Measurements from ENCODE around the gene PRPF8. TPM values are rescaled to one million over a fixed set of nuclear protein-coding genes. Genes with fewer than 3 reads are reported as not detected.

Gene PRPF8
- total and polyA plus RNA-seq, 2 donors (not counting 1 experiment from before 2014, with no cell fraction given), result 177 to 423 TPM

DNA sequence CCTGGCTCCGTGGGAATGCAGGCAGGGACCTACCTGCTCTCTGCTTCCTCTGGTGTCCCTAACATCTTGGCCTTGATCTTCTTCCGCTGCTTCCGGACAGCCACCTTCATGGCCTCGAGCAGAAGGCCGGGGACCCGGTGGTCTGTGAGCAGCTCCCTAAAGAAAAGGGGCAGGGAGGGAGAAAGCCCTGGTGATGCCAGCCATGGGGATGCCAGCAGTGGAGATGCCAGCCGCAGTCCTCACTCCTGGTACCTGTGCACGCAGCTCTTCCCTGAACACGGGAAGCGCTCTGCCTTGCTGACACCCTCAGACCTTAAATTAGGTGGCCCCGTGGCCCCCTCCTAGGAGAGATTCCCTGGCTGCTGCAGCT lies 36.9 kb downstream of the PRPF8 start:
- no peaks in the 10 kb centered on the region for H3K79me2 ChIP-seq (ENCODE audit: control insufficient read depth, insufficient read depth, low read length)
- peak overlapping the region in 1 of 5 experiments; percentile 51 for H3K4me3 ChIP-seq (ENCODE audit: control extremely low read depth in 1 of 5, extremely low read depth in 1 of 5, insufficient read depth in 1 of 5, low read depth in 2 of 5, low read length in 4 of 5)
- DNase-seq (no peak), ATAC-seq (ENCODE audit: low read depth) (no peak)
- H3K27ac ChIP-seq (ENCODE audit: low read length in 2 of 2), result no peak overlapping the region
- WGBS (ENCODE audit: insufficient coverage), result 70% methylated on average over 8 of the region's 11 CpGs
- H3K9me3 ChIP-seq (ENCODE audit: control extremely low read depth in 1 of 3, control insufficient read depth in 2 of 3, insufficient read depth in 1 of 3, low read length in 2 of 3), result peaks cover 0 to 2% (median 0%) of the 10 kb centered on the region in 3 donors
- POLR2A ChIA-PET, result interaction anchor here (0.6 to 4.1 kb wide), 5 partner anchors 19 to 85 kb away, joined by 3 to 77 read pairs (median 7); partner anchors contain the start of genes PITPNA and SLC43A2
- peaks cover 19% of the 10 kb centered on the region for H4K20me1 ChIP-seq (ENCODE audit: control insufficient read depth, insufficient read depth, low read length, poor library complexity, severe bottlenecking)
- peak overlapping the region; percentile 88 for H2AFZ ChIP-seq (ENCODE audit: insufficient read depth, low read depth, low read length, poor library complexity, severe bottlenecking)
- TF ChIP-seq, protein P1, sequence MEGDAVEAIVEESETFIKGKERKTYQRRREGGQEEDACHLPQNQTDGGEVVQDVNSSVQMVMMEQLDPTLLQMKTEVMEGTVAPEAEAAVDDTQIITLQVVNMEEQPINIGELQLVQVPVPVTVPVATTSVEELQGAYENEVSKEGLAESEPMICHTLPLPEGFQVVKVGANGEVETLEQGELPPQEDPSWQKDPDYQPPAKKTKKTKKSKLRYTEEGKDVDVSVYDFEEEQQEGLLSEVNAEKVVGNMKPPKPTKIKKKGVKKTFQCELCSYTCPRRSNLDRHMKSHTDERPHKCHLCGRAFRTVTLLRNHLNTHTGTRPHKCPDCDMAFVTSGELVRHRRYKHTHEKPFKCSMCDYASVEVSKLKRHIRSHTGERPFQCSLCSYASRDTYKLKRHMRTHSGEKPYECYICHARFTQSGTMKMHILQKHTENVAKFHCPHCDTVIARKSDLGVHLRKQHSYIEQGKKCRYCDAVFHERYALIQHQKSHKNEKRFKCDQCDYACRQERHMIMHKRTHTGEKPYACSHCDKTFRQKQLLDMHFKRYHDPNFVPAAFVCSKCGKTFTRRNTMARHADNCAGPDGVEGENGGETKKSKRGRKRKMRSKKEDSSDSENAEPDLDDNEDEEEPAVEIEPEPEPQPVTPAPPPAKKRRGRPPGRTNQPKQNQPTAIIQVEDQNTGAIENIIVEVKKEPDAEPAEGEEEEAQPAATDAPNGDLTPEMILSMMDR (IDR thresholded peaks at IDR 0.05), result no peak
- no peak for TF ChIP-seq EZH2 (IDR thresholded peaks at IDR 0.05; ENCODE audit: borderline replicate concordance, insufficient read depth, low read depth, low read length, poor library complexity, severe bottlenecking)
- Mint-ChIP-seq H3K4me1 (peaks cover 33% of the 10 kb centered on the region), H3K27me3 (no peaks in the 10 kb centered on the region), H3K4me3 (peak overlapping the region; percentile 79), H3K9me3 (ENCODE audit: insufficient read depth) (no peaks in the 10 kb centered on the region), H3K27ac (no peak overlapping the region)
- peaks cover 32 to 41% of the 10 kb centered on the region in 2 donors for H3K4me1 ChIP-seq (ENCODE audit: control insufficient read depth in 2 of 2, insufficient read depth in 2 of 2, low read length in 2 of 2)
- peak overlapping the region; percentile 59 for H3K9ac ChIP-seq (ENCODE audit: low read length)
- CTCF ChIA-PET, result interaction anchor here (0.8 to 7.8 kb wide), 9 partner anchors 12 to 282 kb away, joined by 3 to 135 read pairs (median 9); partner anchors contain the start of genes INPP5K and SLC43A2
- peak overlapping the region; percentile 98 for H3K4me2 ChIP-seq (replicated peaks; ENCODE audit: low read depth, low read length, poor library complexity, severe bottlenecking)
- peaks cover 0 to 3% (median 0%) of the 10 kb centered on the region in 4 experiments for H3K27me3 ChIP-seq (replicated peaks in 1 of 4; ENCODE audit: control extremely low read depth in 1 of 4, control insufficient read depth in 3 of 4, insufficient read depth in 4 of 4, low read length in 3 of 4)
- H3K36me3 ChIP-seq (replicated peaks in 1 of 2; ENCODE audit: control extremely low read depth in 1 of 2, control insufficient read depth in 1 of 2, extremely low read depth in 1 of 2, insufficient read depth in 2 of 2, low read length in 1 of 2), result peaks cover 0 to 27% of the 10 kb centered on the region in 2 experiments
- intact Hi-C loops (cut with micrococcal nuclease), result loop anchor here (1.0 to 5.0 kb wide), 4 partner anchors 37 to 390 kb away; partner anchors contain the start of genes INPP5K and PRPF8

DNA sequence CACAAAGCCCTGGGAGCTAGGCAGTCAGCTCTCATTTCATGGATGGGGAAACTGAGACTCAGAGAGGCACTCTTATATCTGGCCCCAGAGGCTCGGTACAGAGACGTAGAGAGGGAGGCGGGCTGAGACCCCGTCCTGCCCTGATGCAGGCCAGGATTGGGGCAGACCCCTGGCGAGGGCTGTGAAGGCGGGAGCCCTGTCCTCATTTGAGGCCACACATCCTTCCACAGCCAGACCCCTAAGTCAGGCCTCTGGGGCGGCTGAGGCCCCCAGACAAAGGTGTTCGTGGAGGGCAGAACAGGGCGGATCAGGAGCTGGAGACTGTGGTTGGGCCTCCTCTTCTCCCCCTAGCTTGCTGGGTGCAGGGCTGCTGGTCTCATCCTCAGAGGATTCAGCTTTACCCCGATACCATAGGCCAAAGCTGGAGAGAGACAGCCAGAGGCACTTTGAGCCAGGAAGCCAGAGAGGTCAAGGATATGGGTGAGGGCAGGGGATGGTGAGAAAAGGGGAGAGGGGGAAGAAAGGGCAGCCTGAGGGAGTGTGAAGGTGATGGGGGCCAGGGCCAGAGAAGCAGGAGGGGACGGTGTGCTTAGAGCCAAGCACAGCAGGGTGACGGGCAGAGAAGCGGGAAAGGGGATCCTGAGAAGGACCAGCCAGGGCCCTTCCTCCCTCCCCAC lies 38.3 kb downstream of the PRPF8 start:
- Histone ChIP-seq H3K27ac (ENCODE audit: low read length in 2 of 2) (no peak overlapping the region), H3K9me3 (ENCODE audit: control extremely low read depth in 1 of 3, control insufficient read depth in 2 of 3, insufficient read depth in 1 of 3, low read length in 2 of 3) (peaks cover 0 to 5% (median 0%) of the 10 kb centered on the region in 3 donors), H3K4me3 (ENCODE audit: control extremely low read depth in 1 of 5, extremely low read depth in 1 of 5, insufficient read depth in 1 of 5, low read depth in 2 of 5, low read length in 4 of 5) (no peak overlapping the region), H3K4me2 (replicated peaks; ENCODE audit: low read depth, low read length, poor library complexity, severe bottlenecking) (no peak overlapping the region), H3K36me3 (replicated peaks in 1 of 2; ENCODE audit: control extremely low read depth in 1 of 2, control insufficient read depth in 1 of 2, extremely low read depth in 1 of 2, insufficient read depth in 2 of 2, low read length in 1 of 2) (peaks cover 0 to 13% of the 10 kb centered on the region in 2 experiments), H3K27me3 (replicated peaks in 1 of 4; ENCODE audit: control extremely low read depth in 1 of 4, control insufficient read depth in 3 of 4, insufficient read depth in 4 of 4, low read length in 3 of 4) (peaks cover 0 to 3% (median 0%) of the 10 kb centered on the region in 4 experiments), H3K79me2 (ENCODE audit: control insufficient read depth, insufficient read depth, low read length) (no peaks in the 10 kb centered on the region), H3K9ac (ENCODE audit: low read length) (no peak overlapping the region), H3K4me1 (ENCODE audit: control insufficient read depth in 2 of 2, insufficient read depth in 2 of 2, low read length in 2 of 2) (peaks cover 32 to 41% of the 10 kb centered on the region in 2 donors), H4K20me1 (ENCODE audit: control insufficient read depth, insufficient read depth, low read length, poor library complexity, severe bottlenecking) (peaks cover 15% of the 10 kb centered on the region), H2AFZ (ENCODE audit: insufficient read depth, low read depth, low read length, poor library complexity, severe bottlenecking) (no peak overlapping the region)
- peak overlapping the region; percentile 80 for H3K27ac Mint-ChIP-seq
- no peak for TF ChIP-seq EZH2 (IDR thresholded peaks at IDR 0.05; ENCODE audit: borderline replicate concordance, insufficient read depth, low read depth, low read length, poor library complexity, severe bottlenecking)
- TF ChIP-seq, protein P1 (IDR thresholded peaks at IDR 0.05), result no peak
- ChIA-PET POLR2A (interaction anchor here (0.6 to 4.1 kb wide), 5 partner anchors 15 to 125 kb away, joined by 5 to 77 read pairs (median 10); partner anchors contain the start of gene SLC43A2), CTCF (interaction anchor here (0.6 to 7.8 kb wide), 6 partner anchors 17 to 281 kb away, joined by 3 to 135 read pairs (median 4); partner anchors contain the start of genes PITPNA and SLC43A2)
- H3K27me3 Mint-ChIP-seq, result no peaks in the 10 kb centered on the region
- H3K9me3 Mint-ChIP-seq (ENCODE audit: insufficient read depth), result no peaks in the 10 kb centered on the region
- ATAC-seq (ENCODE audit: low read depth) (no peak), DNase-seq (no peak)
- H3K4me3 Mint-ChIP-seq, result peak overlapping the region; percentile 29
- intact Hi-C loops (cut with micrococcal nuclease), result loop anchor here (5.0 kb wide), 2 partner anchors 129 to 389 kb away; partner anchors contain the start of gene INPP5K
- H3K4me1 Mint-ChIP-seq, result peaks cover 34% of the 10 kb centered on the region
- 80% methylated on average over 8 of the region's 13 CpGs for WGBS (ENCODE audit: insufficient coverage)

All from B cell (primary cell).